HG03135 (cell line): ENCODE measurements around the gene GPD2.

Source experiments
- ATAC-seq: cut with Tn5 transposase; IDR thresholded peaks from one replicate; pipeline ENCODE4 v1.9.1; 2021; ENCODE audit warnings: mild to moderate bottlenecking, moderate library complexity; ENCODE audit not compliant: unreplicated experiment

The GPD2 gene

DNA sequence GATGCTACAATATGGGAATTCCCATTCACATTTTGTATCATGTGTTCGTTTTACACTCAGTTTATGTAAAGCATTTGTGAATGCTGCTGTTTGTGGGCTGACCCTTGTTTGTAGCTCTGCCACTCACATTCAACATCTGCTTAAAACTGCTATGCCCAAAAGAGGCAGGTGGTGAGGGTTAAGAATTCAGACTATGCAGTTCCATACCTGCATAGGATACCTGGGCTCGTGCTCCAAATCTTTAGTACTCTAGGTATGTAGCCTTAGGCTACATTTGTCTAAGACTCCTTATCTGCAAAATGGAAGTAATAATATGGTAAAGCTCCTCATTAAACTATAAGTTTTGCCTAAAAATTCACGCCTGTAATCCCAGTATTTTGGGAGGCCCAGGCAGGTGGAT, 199.5 kb downstream of the GPD2 start:
- ATAC-seq = no peak
